Body of pancreas (tissue), 4 donors: ENCODE measurements around the gene MATN1. TPM values are rescaled to one million over a fixed set of nuclear protein-coding genes. Genes with fewer than 3 reads are reported as not detected.

Experiments
- ATAC-seq: fragments of 150-250 bp; one replicate; pipeline ENCODE4 v1.9.1; 2016
- DNase-seq, 4 donors: peaks; one replicate each; pipeline ENCODE4 v3.0.0-alpha.2; 2019
- H3K27ac ChIP-seq, 4 donors: fragments of 200-600 bp; sonication (generic); 1 replicate in 3 of 4; 2 replicates in 1 of 4; pipeline versions ENCODE4 v1.5.1 to v1.6.1; 2016 to 2019; ENCODE audit warnings: mild to moderate bottlenecking in 1 of 4, mixed read lengths in 1 of 4, moderate library complexity in 1 of 4
- H3K27me3 ChIP-seq, 2 donors: fragments of 200-600 bp; sonication (generic); one replicate each; pipeline ENCODE4 v1.6.0; 2016; ENCODE audit warnings: mild to moderate bottlenecking in 1 of 2
- H3K36me3 ChIP-seq, 2 donors: fragments of 200-600 bp; sonication (generic); replicated peaks in 1 of 2; 2 replicates each; pipeline ENCODE4 v1.5.1; 2016; ENCODE audit warnings: low read depth in 2 of 2; ENCODE audit not compliant: insufficient read depth in 1 of 2
- H3K4me1 ChIP-seq: fragments of 200-600 bp; sonication (generic); one replicate; pipeline ENCODE4 v1.6.0; 2016
- H3K4me3 ChIP-seq, 2 donors: fragments of 200-600 bp; sonication (generic); 1 replicate in 1 of 2; 2 replicates in 1 of 2; pipeline ENCODE4 v1.5.1; 2016 to 2019
- H3K9me3 ChIP-seq, 3 donors: fragments of 200-600 bp; sonication (generic); 1 replicate in 2 of 3; 2 replicates in 1 of 3; pipeline ENCODE4 v1.5.1; 2016
- POLR2A ChIP-seq, 3 donors: fragments of 450-650 bp; IDR thresholded peaks; one replicate each; pipeline ENCODE4 v1.6.1; 2016; ENCODE audit warnings: antibody characterized with exemption in 3 of 3, mild to moderate bottlenecking in 2 of 3
- WGBS, 2 donors: methylation state at CpG; one replicate each; pipeline ENCODE4 v1.1.5; 2017; 5-methylcytosine and 5-hydroxymethylcytosine counted together
- intact Hi-C: fragments of 100-400 bp; cut with DNase I; formaldehyde crosslinking; loops from one replicate; pipeline ENCODE4 v1.15.1; 2023
- total RNA-seq, 2 donors: library from RNA; depleted of rRNA; stranded (reverse); fragments of >200 nt; gene quantifications; one replicate each; pipeline ENCODE4 v1.1.0, GENCODE V29; 2016
- TF ChIP-seq, protein P1 (sequence below), 7 experiments: fragments of 450-650 bp in 4 of 7; fragments of 200-600 bp in 3 of 7; sonication (generic) in 3 of 7; IDR thresholded peaks; one replicate each; pipeline ENCODE4 v1.5.1; 2016 to 2019; ENCODE audit warnings: antibody characterized with exemption in 7 of 7

Gene MATN1
- total RNA-seq, 2 donors from 2014 or later, result 0.33 TPM; not detected in 1

DNA sequence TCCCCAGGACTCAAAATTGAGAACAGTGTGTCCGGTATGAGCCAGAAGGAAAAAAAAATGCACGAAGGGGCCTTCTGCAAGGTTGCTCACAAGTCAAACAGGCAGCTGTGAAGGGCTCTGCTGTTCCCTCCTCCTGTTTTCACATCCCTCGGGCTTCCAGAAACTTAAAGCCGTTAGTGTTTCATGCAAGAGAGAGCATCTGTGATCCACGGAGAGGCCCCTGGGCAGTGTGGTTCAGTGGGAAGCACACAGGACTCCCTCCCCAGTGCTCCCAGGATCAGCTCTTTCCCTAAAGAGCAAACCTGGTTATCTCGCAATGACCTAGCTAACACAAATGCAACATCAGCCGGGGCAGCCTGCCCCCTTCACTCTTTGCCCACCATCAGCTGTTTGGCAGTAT, 2.9 kb upstream of the MATN1 start:
- Histone ChIP-seq H3K9me3 (no peaks in the 10 kb centered on the region), H3K4me3 (no peak overlapping the region), H3K36me3 (peaks cover 0 to 4% of the 10 kb centered on the region in 2 donors), H3K4me1 (no peaks in the 10 kb centered on the region), H3K27ac (no peak overlapping the region), H3K27me3 (no peaks in the 10 kb centered on the region)
- 72 to 83% methylated on average over 7 of the region's 7 CpGs for WGBS, 2 donors
- intact Hi-C loops, result no loop called here
- ATAC-seq, result no peak
- no peak for DNase-seq
- TF ChIP-seq POLR2A (IDR thresholded peaks at IDR 0.05), result no peak
- TF ChIP-seq, protein P1, sequence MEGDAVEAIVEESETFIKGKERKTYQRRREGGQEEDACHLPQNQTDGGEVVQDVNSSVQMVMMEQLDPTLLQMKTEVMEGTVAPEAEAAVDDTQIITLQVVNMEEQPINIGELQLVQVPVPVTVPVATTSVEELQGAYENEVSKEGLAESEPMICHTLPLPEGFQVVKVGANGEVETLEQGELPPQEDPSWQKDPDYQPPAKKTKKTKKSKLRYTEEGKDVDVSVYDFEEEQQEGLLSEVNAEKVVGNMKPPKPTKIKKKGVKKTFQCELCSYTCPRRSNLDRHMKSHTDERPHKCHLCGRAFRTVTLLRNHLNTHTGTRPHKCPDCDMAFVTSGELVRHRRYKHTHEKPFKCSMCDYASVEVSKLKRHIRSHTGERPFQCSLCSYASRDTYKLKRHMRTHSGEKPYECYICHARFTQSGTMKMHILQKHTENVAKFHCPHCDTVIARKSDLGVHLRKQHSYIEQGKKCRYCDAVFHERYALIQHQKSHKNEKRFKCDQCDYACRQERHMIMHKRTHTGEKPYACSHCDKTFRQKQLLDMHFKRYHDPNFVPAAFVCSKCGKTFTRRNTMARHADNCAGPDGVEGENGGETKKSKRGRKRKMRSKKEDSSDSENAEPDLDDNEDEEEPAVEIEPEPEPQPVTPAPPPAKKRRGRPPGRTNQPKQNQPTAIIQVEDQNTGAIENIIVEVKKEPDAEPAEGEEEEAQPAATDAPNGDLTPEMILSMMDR (IDR thresholded peaks at IDR 0.05), result no peak

DNA sequence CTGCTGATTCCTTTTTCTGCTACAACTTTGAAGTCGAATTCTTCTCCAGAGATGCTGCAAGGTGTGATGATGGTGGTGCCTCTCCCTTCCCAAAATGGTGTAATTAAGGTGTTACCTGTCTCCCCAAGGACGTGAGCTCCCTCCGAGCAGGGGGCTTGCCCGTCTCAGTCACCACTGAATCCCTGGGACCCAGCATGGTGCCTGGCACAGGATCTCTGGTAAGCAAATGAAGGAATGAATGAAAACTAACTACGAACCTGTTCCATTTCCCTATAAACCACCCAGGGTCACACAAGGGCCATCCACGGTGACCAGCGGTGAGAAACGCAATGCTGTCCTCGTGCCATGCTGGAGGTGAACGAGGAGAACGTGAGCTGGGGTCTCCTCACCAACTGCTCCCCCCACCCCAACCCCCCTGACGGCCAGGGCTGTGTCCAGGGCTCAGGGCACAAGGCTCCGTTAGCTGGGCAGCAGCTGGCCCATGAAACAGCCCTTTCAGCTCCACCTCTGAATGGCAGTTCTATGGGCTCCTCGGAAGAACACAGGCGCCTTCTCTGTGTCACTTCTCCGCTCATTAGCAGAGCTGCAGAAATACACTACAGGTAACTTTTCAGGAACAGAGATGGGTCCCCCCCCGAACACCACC, 2.2 kb upstream of the MATN1 start:
- H3K4me3 ChIP-seq, result no peak overlapping the region
- no peaks in the 10 kb centered on the region for H3K27me3 ChIP-seq
- H3K27ac ChIP-seq, result no peak overlapping the region
- ATAC-seq (no peak), DNase-seq (no peak)
- intact Hi-C loops, result no loop called here
- no peaks in the 10 kb centered on the region for H3K4me1 ChIP-seq
- TF ChIP-seq, protein P1 (IDR thresholded peaks at IDR 0.05), result no peak
- no peak for TF ChIP-seq POLR2A (IDR thresholded peaks at IDR 0.05)
- 89 to 94% methylated on average over 16 to 17 of the region's 17 CpGs for whole genome bisulfite sequencing, 2 donors
- peaks cover 0 to 4% of the 10 kb centered on the region in 2 donors for H3K36me3 ChIP-seq
- no peaks in the 10 kb centered on the region for H3K9me3 ChIP-seq

DNA sequence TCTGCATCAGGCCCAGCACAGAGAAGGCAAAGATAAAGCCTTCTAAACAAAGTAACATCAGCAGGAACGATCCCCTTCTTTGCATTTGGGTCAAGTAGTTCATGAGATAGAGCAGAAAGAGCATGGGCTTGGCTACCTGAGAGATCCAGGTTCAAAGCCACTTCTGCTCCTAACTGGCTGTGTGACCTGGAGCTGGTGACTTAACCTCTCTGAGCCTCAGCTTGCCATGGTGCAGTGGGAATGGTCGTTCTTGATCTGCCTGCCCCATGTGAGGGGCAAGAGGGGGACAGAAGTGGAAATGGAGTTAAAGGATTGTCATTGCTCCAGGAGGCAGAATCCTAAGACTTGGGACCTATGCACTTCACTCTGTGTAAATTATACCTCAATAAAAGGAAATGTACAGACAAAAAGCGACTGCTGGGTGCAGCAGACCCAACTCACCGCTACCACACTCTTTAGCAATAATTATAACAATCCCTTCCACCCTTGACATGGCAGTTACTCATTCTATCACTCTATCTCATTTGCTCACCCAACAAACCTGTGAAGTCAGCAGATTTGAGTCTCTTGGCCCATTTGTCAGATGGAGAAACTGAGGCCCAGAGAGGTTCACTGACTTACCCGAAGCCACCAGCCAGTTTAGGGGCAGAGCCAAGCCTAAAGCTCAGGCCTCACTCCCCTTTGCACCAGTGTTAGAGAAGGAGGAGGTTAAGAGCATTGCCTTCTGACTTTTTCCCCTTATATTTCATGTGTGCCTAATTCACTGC, 1.5 kb upstream of the MATN1 start:
- peaks cover 0 to 4% of the 10 kb centered on the region in 2 donors for H3K36me3 ChIP-seq
- H3K4me3 ChIP-seq, result no peak overlapping the region
- peaks cover under 1% of the 10 kb centered on the region for H3K4me1 ChIP-seq
- no peaks in the 10 kb centered on the region for H3K27me3 ChIP-seq
- no peaks in the 10 kb centered on the region for H3K9me3 ChIP-seq
- no peak for ATAC-seq
- 89 to 95% methylated on average over 5 of the region's 5 CpGs for WGBS, 2 donors
- H3K27ac ChIP-seq, result no peak overlapping the region
- no peak for DNase-seq
- TF ChIP-seq, protein P1 (IDR thresholded peaks at IDR 0.05), result no peak
- TF ChIP-seq POLR2A (IDR thresholded peaks at IDR 0.05), result no peak
- intact Hi-C loops, result loop anchor here (5.0 kb wide), 2 partner anchors 52 to 187 kb away; no protein-coding TSS in a partner anchor

DNA sequence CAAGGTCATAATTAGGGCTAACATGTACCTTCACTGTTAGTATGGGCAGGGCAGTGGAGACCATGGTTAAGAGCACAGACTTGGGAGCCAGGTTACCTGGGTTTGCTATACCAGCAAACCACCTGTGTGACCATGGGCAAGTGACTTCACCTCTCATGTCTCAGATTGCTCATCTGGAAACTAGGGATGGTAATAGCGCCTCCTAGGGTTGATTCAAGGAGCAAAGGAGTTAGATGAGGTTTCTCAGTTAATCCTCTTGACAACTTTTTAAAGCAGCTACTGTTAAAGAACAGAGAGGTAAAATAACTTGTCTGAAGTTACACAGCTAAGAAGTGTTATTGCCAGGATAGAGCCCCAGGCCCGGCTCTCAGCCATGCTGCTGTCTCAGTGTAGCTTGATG, 790 bp upstream of the MATN1 start:
- Histone ChIP-seq H3K27me3 (no peaks in the 10 kb centered on the region), H3K9me3 (no peaks in the 10 kb centered on the region), H3K4me3 (no peak overlapping the region), H3K4me1 (peaks cover 7% of the 10 kb centered on the region), H3K27ac (no peak overlapping the region), H3K36me3 (peaks cover 0 to 4% of the 10 kb centered on the region in 2 donors)
- 83 to 91% methylated on average over 2 of the region's 2 CpGs for WGBS, 2 donors
- DNase-seq (no peak), ATAC-seq (no peak)
- TF ChIP-seq, protein P1 (IDR thresholded peaks at IDR 0.05), result no peak
- TF ChIP-seq POLR2A (IDR thresholded peaks at IDR 0.05), result no peak
- intact Hi-C loops, result loop anchor here (5.0 kb wide), 2 partner anchors 53 to 188 kb away; no protein-coding TSS in a partner anchor
